Measurements from ENCODE around the gene FANCC. TPM values are rescaled to one million over a fixed set of nuclear protein-coding genes. Genes with fewer than 3 reads are reported as not detected.

Gene FANCC
- total RNA-seq, 1 donor from 2014 or later = 7.9 TPM

DNA sequence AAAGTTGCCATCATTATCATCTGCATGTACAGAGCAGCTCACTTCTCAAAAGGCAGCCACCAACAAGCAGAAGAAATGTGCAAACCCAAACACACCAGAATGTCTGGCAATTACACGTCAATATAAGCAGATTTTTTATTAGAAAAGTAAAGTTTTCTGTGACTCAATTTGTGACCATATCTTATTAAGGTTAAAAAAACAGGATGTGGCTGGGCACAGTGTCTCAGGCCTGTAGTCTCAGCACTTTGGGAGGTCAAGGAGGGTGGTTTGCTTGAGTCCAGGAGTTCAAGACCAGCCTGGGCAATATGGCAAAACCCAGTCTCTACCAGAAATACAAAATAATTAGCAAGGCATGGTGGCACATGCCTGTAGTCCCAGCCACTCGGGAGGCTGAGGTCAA, 176.7 kb downstream of the FANCC start:
- H3K27me3 Mint-ChIP-seq (ENCODE audit: low read depth, unreplicated experiment) = peaks cover 2% of the 10 kb centered on the region
- H2AFZ ChIP-seq (ENCODE audit: low read depth, low read length) = no peak overlapping the region
- H3K9me3 Mint-ChIP-seq (ENCODE audit: unreplicated experiment) = no peaks in the 10 kb centered on the region
- H3K27ac Mint-ChIP-seq (ENCODE audit: unreplicated experiment) = no peak overlapping the region
- H3K9me3 ChIP-seq (ENCODE audit: insufficient read depth, low read depth, low read length) = no peaks in the 10 kb centered on the region
- H3K36me3 Mint-ChIP-seq (ENCODE audit: low read depth, unreplicated experiment) = peaks cover 10% of the 10 kb centered on the region
- no peak overlapping the region for H3K4me3 Mint-ChIP-seq (ENCODE audit: unreplicated experiment)
- no peaks in the 10 kb centered on the region for H3K4me1 ChIP-seq (ENCODE audit: insufficient read depth, low read length)
- H3K4me3 ChIP-seq (ENCODE audit: insufficient read depth, low read depth, low read length) = no peak overlapping the region
- H3K27me3 ChIP-seq (ENCODE audit: insufficient read depth, low read length) = no peaks in the 10 kb centered on the region
- DNase-seq (ENCODE audit: low read depth) (no peak), FAIRE-seq (no peak)
- H4K20me1 ChIP-seq (ENCODE audit: insufficient read depth, low read length) = no peaks in the 10 kb centered on the region
- H3K4me2 ChIP-seq (ENCODE audit: low read length) = no peak overlapping the region
- peaks cover 14% of the 10 kb centered on the region for H3K4me1 Mint-ChIP-seq (ENCODE audit: low read depth, unreplicated experiment)
- H3K36me3 ChIP-seq (ENCODE audit: insufficient read depth, low read length) = no peaks in the 10 kb centered on the region
- TF ChIP-seq, protein P1, sequence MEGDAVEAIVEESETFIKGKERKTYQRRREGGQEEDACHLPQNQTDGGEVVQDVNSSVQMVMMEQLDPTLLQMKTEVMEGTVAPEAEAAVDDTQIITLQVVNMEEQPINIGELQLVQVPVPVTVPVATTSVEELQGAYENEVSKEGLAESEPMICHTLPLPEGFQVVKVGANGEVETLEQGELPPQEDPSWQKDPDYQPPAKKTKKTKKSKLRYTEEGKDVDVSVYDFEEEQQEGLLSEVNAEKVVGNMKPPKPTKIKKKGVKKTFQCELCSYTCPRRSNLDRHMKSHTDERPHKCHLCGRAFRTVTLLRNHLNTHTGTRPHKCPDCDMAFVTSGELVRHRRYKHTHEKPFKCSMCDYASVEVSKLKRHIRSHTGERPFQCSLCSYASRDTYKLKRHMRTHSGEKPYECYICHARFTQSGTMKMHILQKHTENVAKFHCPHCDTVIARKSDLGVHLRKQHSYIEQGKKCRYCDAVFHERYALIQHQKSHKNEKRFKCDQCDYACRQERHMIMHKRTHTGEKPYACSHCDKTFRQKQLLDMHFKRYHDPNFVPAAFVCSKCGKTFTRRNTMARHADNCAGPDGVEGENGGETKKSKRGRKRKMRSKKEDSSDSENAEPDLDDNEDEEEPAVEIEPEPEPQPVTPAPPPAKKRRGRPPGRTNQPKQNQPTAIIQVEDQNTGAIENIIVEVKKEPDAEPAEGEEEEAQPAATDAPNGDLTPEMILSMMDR (IDR thresholded peaks at IDR 0.05; ENCODE audit: insufficient read depth, low read depth, low read length) = no peak
- TF ChIP-seq EZH2 (IDR thresholded peaks at IDR 0.05; ENCODE audit: insufficient read depth, low read length) = no peak
- H3K27ac ChIP-seq (ENCODE audit: low read depth, low read length) = no peak overlapping the region
- no peaks in the 10 kb centered on the region for H3K79me2 ChIP-seq (ENCODE audit: insufficient read depth, low read length)
- no peak overlapping the region for H3K9ac ChIP-seq (ENCODE audit: low read length)

DNA sequence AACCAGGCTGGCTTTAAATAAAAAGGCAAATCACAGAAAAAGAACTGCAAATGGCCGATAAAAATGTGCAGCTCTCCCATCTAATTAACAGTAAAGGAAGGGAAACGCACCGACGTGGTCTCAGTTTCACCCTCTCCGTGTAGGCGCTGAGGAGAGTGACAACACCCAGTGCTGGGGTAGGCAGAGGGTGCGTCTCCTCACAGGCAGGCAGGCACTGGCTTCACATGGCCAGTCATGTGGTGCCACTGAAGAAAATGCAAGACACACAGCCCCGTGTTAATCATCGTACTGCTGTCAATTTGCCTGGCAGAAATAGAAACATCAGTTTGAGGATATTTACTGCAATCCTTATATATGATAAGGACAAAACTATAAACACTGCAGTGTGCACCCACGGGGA, 178.4 kb downstream of the FANCC start:
- Histone ChIP-seq H4K20me1 (ENCODE audit: insufficient read depth, low read length) (no peaks in the 10 kb centered on the region), H3K4me3 (ENCODE audit: insufficient read depth, low read depth, low read length) (no peak overlapping the region), H2AFZ (ENCODE audit: low read depth, low read length) (no peak overlapping the region), H3K27me3 (ENCODE audit: insufficient read depth, low read length) (no peaks in the 10 kb centered on the region), H3K9me3 (ENCODE audit: insufficient read depth, low read depth, low read length) (no peaks in the 10 kb centered on the region), H3K4me1 (ENCODE audit: insufficient read depth, low read length) (no peaks in the 10 kb centered on the region), H3K27ac (ENCODE audit: low read depth, low read length) (no peak overlapping the region), H3K9ac (ENCODE audit: low read length) (no peak overlapping the region), H3K36me3 (ENCODE audit: insufficient read depth, low read length) (no peaks in the 10 kb centered on the region), H3K4me2 (ENCODE audit: low read length) (no peak overlapping the region), H3K79me2 (ENCODE audit: insufficient read depth, low read length) (no peaks in the 10 kb centered on the region)
- no peak overlapping the region for H3K27ac Mint-ChIP-seq (ENCODE audit: unreplicated experiment)
- TF ChIP-seq EZH2 (IDR thresholded peaks at IDR 0.05; ENCODE audit: insufficient read depth, low read length) = no peak
- TF ChIP-seq, protein P1 (IDR thresholded peaks at IDR 0.05; ENCODE audit: insufficient read depth, low read depth, low read length) = no peak
- no peaks in the 10 kb centered on the region for H3K9me3 Mint-ChIP-seq (ENCODE audit: unreplicated experiment)
- H3K4me3 Mint-ChIP-seq (ENCODE audit: unreplicated experiment) = no peak overlapping the region
- no peak for FAIRE-seq
- peaks cover 10% of the 10 kb centered on the region for H3K36me3 Mint-ChIP-seq (ENCODE audit: low read depth, unreplicated experiment)
- peaks cover 13% of the 10 kb centered on the region for H3K4me1 Mint-ChIP-seq (ENCODE audit: low read depth, unreplicated experiment)
- no peak for DNase-seq (ENCODE audit: low read depth)
- H3K27me3 Mint-ChIP-seq (ENCODE audit: low read depth, unreplicated experiment) = peaks cover 2% of the 10 kb centered on the region

GRCh38 chr9:95138474-95138873, 179.0 kb downstream of the FANCC start:
- DNase-seq (ENCODE audit: low read depth) = peak; percentile 32

More at GRCh38 chr9:95138474-95138873, 179.0 kb downstream of the FANCC start:
- Histone ChIP-seq H3K79me2 (ENCODE audit: insufficient read depth, low read length) (no peaks in the 10 kb centered on the region), H3K4me1 (ENCODE audit: insufficient read depth, low read length) (no peaks in the 10 kb centered on the region), H3K9me3 (ENCODE audit: insufficient read depth, low read depth, low read length) (no peaks in the 10 kb centered on the region), H2AFZ (ENCODE audit: low read depth, low read length) (no peak overlapping the region), H3K4me3 (ENCODE audit: insufficient read depth, low read depth, low read length) (no peak overlapping the region), H4K20me1 (ENCODE audit: insufficient read depth, low read length) (no peaks in the 10 kb centered on the region), H3K9ac (ENCODE audit: low read length) (no peak overlapping the region), H3K36me3 (ENCODE audit: insufficient read depth, low read length) (no peaks in the 10 kb centered on the region), H3K4me2 (ENCODE audit: low read length) (no peak overlapping the region), H3K27ac (ENCODE audit: low read depth, low read length) (no peak overlapping the region), H3K27me3 (ENCODE audit: insufficient read depth, low read length) (no peaks in the 10 kb centered on the region)
- no peak overlapping the region for H3K27ac Mint-ChIP-seq (ENCODE audit: unreplicated experiment)
- TF ChIP-seq, protein P1 (IDR thresholded peaks at IDR 0.05; ENCODE audit: insufficient read depth, low read depth, low read length) = no peak
- TF ChIP-seq EZH2 (IDR thresholded peaks at IDR 0.05; ENCODE audit: insufficient read depth, low read length) = no peak
- no peaks in the 10 kb centered on the region for H3K9me3 Mint-ChIP-seq (ENCODE audit: unreplicated experiment)
- H3K27me3 Mint-ChIP-seq (ENCODE audit: low read depth, unreplicated experiment) = peaks cover 2% of the 10 kb centered on the region
- no peak overlapping the region for H3K4me3 Mint-ChIP-seq (ENCODE audit: unreplicated experiment)
- peaks cover 10% of the 10 kb centered on the region for H3K36me3 Mint-ChIP-seq (ENCODE audit: low read depth, unreplicated experiment)
- H3K4me1 Mint-ChIP-seq (ENCODE audit: low read depth, unreplicated experiment) = peaks cover 9% of the 10 kb centered on the region
- no peak for FAIRE-seq
